ENCODE measurements around the gene NDUFAF2.
"Not testable (repeated sequence)": the region's sequence is repeated elsewhere in the genome, so short reads cannot be mapped to it uniquely, and the experiment has no call there.

DNA sequence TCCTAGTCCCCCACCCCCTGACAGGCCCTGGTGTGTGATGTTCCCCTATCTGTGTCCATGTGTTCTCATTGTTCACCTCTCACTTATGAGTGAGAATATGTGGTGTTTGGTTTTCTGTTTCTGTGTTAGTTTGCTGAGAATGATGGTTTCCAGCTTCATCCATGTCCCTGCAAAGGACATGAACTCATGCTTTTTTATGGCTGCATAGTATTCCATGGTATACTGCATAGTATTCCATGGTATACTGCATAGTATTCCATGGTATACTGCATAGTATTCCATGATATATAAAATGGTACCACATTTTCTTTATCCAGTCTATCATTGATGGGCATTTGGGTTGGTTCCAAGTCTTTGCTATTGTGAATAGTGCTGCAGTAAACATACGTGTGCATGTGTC, 86.3 kb downstream of the NDUFAF2 start:
- TF ChIP-seq, protein P1, sequence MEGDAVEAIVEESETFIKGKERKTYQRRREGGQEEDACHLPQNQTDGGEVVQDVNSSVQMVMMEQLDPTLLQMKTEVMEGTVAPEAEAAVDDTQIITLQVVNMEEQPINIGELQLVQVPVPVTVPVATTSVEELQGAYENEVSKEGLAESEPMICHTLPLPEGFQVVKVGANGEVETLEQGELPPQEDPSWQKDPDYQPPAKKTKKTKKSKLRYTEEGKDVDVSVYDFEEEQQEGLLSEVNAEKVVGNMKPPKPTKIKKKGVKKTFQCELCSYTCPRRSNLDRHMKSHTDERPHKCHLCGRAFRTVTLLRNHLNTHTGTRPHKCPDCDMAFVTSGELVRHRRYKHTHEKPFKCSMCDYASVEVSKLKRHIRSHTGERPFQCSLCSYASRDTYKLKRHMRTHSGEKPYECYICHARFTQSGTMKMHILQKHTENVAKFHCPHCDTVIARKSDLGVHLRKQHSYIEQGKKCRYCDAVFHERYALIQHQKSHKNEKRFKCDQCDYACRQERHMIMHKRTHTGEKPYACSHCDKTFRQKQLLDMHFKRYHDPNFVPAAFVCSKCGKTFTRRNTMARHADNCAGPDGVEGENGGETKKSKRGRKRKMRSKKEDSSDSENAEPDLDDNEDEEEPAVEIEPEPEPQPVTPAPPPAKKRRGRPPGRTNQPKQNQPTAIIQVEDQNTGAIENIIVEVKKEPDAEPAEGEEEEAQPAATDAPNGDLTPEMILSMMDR (IDR thresholded peaks at IDR 0.05): not testable (repeated sequence)
- TF ChIP-seq POLR2A (IDR thresholded peaks at IDR 0.05): not testable (repeated sequence)

All from body of pancreas (tissue), 4 donors.